Tibial nerve (tissue), 4 donors: ENCODE data around the gene EPO.

Experiments
- EP300 ChIP-seq, 2 donors: sonication (generic); formaldehyde crosslinking; IDR thresholded peaks; one replicate each; pipeline ENCODE4 v1.6.1; 2017; ENCODE audit warnings: antibody characterized with exemption in 2 of 2, mild to moderate bottlenecking in 1 of 2
- POLR2A ChIP-seq, 2 donors: fragments of 450-650 bp; IDR thresholded peaks; one replicate each; pipeline ENCODE4 v1.6.1; 2017; ENCODE audit warnings: antibody characterized with exemption in 2 of 2, mild to moderate bottlenecking in 2 of 2, moderate library complexity in 2 of 2
- TF ChIP-seq, protein P1 (sequence below), 5 experiments: fragments of 200-600 bp in 3 of 5; fragments of 450-650 bp in 2 of 5; sonication (generic) in 3 of 5; IDR thresholded peaks; one replicate each; pipeline ENCODE4 v1.5.1; 2016 to 2019; ENCODE audit warnings: antibody characterized with exemption in 5 of 5, mild to moderate bottlenecking in 3 of 5, moderate library complexity in 2 of 5

- TF ChIP-seq POLR2A (IDR thresholded peaks at IDR 0.05) (no peak), EP300 (IDR thresholded peaks at IDR 0.05) (no peak)
- TF ChIP-seq, protein P1, sequence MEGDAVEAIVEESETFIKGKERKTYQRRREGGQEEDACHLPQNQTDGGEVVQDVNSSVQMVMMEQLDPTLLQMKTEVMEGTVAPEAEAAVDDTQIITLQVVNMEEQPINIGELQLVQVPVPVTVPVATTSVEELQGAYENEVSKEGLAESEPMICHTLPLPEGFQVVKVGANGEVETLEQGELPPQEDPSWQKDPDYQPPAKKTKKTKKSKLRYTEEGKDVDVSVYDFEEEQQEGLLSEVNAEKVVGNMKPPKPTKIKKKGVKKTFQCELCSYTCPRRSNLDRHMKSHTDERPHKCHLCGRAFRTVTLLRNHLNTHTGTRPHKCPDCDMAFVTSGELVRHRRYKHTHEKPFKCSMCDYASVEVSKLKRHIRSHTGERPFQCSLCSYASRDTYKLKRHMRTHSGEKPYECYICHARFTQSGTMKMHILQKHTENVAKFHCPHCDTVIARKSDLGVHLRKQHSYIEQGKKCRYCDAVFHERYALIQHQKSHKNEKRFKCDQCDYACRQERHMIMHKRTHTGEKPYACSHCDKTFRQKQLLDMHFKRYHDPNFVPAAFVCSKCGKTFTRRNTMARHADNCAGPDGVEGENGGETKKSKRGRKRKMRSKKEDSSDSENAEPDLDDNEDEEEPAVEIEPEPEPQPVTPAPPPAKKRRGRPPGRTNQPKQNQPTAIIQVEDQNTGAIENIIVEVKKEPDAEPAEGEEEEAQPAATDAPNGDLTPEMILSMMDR (IDR thresholded peaks at IDR 0.05): no peak
These were observed 33.5 kb downstream of the EPO start for GRCh38 chr7:100753750-100754149.
